ENCODE measurements around the gene NDUFC2.

NDUFC2 gene

DNA sequence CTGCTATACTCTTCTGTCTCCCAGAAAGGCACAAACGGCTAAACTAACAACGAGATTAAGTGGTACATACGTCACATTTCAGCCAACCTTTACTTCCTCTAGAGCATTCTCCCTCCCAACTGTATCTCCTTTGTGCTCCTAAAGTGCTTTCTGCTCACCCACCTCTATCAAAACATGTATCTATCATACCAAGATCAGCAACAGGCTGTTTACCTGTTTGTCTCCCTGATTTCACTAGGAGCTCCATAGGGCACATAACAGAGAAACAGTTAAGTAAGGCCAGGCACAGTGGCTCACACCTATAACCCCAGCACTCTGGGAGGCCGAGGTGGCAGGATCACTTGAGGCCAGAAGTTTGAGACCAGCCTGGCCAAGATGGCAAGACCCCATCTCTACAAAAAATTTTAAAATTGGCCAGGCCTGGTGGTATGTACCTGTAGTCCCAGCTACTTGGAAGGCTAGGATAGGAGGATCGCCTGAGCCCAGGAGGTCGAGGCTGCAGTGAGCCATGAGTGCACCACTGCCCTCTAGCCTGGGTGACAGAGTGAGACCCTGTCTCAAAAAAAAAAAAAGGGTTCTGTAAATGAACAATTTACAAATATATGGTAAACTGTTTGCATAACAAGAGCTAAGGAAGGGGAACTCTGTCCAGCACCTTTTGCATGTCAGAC lies 2.8 kb downstream of the NDUFC2 start:
- H3K9me3 ChIP-seq (ENCODE audit: insufficient read depth, low read length), result no peaks in the 10 kb centered on the region
- no peak overlapping the region for H3K27ac ChIP-seq (ENCODE audit: low read length)
- no peak overlapping the region for H3K9ac ChIP-seq (ENCODE audit: low read length)
- H3K79me2 ChIP-seq (ENCODE audit: low read length), result peaks cover 82% of the 10 kb centered on the region
- TF ChIP-seq, protein P1, sequence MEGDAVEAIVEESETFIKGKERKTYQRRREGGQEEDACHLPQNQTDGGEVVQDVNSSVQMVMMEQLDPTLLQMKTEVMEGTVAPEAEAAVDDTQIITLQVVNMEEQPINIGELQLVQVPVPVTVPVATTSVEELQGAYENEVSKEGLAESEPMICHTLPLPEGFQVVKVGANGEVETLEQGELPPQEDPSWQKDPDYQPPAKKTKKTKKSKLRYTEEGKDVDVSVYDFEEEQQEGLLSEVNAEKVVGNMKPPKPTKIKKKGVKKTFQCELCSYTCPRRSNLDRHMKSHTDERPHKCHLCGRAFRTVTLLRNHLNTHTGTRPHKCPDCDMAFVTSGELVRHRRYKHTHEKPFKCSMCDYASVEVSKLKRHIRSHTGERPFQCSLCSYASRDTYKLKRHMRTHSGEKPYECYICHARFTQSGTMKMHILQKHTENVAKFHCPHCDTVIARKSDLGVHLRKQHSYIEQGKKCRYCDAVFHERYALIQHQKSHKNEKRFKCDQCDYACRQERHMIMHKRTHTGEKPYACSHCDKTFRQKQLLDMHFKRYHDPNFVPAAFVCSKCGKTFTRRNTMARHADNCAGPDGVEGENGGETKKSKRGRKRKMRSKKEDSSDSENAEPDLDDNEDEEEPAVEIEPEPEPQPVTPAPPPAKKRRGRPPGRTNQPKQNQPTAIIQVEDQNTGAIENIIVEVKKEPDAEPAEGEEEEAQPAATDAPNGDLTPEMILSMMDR (IDR thresholded peaks at IDR 0.05; ENCODE audit: low read depth, low read length), result no peak
- TF ChIP-seq EZH2phosphoT487 (IDR thresholded peaks at IDR 0.05; ENCODE audit: low read depth), result no peak
- H3K4me2 ChIP-seq (ENCODE audit: low read length), result peak overlapping the region; percentile 22; the same call in 1 of the 2 replicates
- H2AFZ ChIP-seq (ENCODE audit: low read depth, low read length), result no peak overlapping the region
- peaks cover 41% of the 10 kb centered on the region for H3K4me1 ChIP-seq (ENCODE audit: low read length)
- H3K36me3 ChIP-seq (replicated peaks; ENCODE audit: low read depth, low read length), result peaks cover 20% of the 10 kb centered on the region
- H3K4me3 ChIP-seq (ENCODE audit: low read length), result no peak overlapping the region
- no peaks in the 10 kb centered on the region for H3K27me3 ChIP-seq (ENCODE audit: low read depth, low read length)
- H4K20me1 ChIP-seq (ENCODE audit: insufficient read depth, low read length), result peaks cover 54% of the 10 kb centered on the region

DNA sequence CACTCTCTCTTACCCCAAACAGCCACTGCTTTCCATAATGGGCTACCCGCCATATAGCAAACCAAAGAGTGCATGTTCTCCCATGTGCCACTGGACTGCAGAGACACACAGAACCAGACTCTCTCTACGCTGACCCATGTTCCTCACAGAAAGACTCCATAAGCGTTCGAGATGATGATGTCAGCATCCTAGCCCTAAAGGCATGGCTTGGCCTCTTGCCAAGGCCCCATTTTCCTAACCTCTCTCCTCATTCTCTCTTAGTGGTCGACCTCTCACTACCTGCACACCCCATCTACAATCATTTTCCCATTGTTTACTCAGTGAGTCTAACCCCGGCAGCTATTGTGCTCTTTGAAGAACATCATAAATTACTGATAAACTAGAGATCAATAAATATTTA lies 4.9 kb downstream of the NDUFC2 start:
- Histone ChIP-seq H3K4me1 (ENCODE audit: low read length) (peaks cover 25% of the 10 kb centered on the region), H3K27me3 (ENCODE audit: low read depth, low read length) (no peaks in the 10 kb centered on the region), H3K4me2 (ENCODE audit: low read length) (no peak overlapping the region), H3K9me3 (ENCODE audit: insufficient read depth, low read length) (no peaks in the 10 kb centered on the region), H3K79me2 (ENCODE audit: low read length) (peaks cover 84% of the 10 kb centered on the region), H4K20me1 (ENCODE audit: insufficient read depth, low read length) (peaks cover 59% of the 10 kb centered on the region), H3K9ac (ENCODE audit: low read length) (no peak overlapping the region), H3K4me3 (ENCODE audit: low read length) (no peak overlapping the region), H2AFZ (ENCODE audit: low read depth, low read length) (no peak overlapping the region), H3K36me3 (replicated peaks; ENCODE audit: low read depth, low read length) (peaks cover 39% of the 10 kb centered on the region), H3K27ac (ENCODE audit: low read length) (no peak overlapping the region)
- TF ChIP-seq EZH2phosphoT487 (IDR thresholded peaks at IDR 0.05; ENCODE audit: low read depth), result no peak
- TF ChIP-seq, protein P1 (IDR thresholded peaks at IDR 0.05; ENCODE audit: low read depth, low read length), result no peak

DNA sequence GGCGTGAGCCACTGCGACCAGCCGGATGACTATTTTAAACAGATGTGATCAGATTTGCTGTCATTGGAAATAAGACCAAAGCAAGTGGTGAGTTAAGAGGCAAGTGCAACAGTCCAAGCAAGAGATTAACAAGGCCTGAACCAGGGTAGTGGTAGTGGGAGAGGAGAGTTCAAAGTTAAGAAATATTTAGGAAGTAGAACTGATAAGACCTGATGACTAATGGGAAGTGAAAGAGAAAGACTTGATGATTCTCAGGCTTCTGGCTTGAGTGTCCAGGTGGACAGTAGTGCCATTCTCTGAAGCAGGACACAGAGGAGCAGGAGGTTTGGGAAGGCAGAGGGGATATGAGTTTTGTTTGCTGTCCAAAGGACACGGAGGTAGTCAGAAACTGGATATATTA lies 7.2 kb downstream of the NDUFC2 start:
- peak overlapping the region; percentile 5; the same call in 1 of the 2 replicates for H3K4me2 ChIP-seq (ENCODE audit: low read length)
- H3K79me2 ChIP-seq (ENCODE audit: low read length), result peaks cover 69% of the 10 kb centered on the region

DNA sequence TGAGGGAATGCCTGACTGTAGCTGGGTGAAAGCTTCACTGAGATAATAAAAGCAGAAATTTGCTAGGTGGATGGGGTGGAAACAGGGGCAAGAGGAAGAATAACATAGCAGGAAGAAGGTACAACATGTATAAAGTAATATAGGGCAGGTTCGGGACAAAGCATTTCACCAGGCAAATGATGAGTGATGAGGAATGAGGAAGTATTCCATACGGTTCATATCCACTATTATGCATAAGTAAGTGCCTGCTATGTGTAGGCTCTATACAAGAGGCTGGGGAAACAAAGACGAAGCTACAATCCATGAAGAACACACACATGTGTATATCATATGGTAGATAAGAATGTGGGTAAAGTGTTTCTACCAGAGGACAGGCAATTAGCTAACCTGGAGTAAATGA lies 7.9 kb downstream of the NDUFC2 start:
- Histone ChIP-seq H3K9ac (ENCODE audit: low read length) (no peak overlapping the region), H3K4me1 (ENCODE audit: low read length) (peaks cover 14% of the 10 kb centered on the region), H3K4me2 (ENCODE audit: low read length) (no peak overlapping the region), H3K27me3 (ENCODE audit: low read depth, low read length) (no peaks in the 10 kb centered on the region), H3K27ac (ENCODE audit: low read length) (no peak overlapping the region), H3K79me2 (ENCODE audit: low read length) (peaks cover 61% of the 10 kb centered on the region), H3K36me3 (replicated peaks; ENCODE audit: low read depth, low read length) (peaks cover 52% of the 10 kb centered on the region), H2AFZ (ENCODE audit: low read depth, low read length) (no peak overlapping the region), H3K9me3 (ENCODE audit: insufficient read depth, low read length) (no peaks in the 10 kb centered on the region), H4K20me1 (ENCODE audit: insufficient read depth, low read length) (peaks cover 41% of the 10 kb centered on the region), H3K4me3 (ENCODE audit: low read length) (no peak overlapping the region)
- TF ChIP-seq EZH2phosphoT487 (IDR thresholded peaks at IDR 0.05; ENCODE audit: low read depth), result no peak
- TF ChIP-seq, protein P1 (IDR thresholded peaks at IDR 0.05; ENCODE audit: low read depth, low read length), result no peak

More for the DNA sequence above, 7.2 kb downstream of the NDUFC2 start:
- peaks cover 15% of the 10 kb centered on the region for H3K4me1 ChIP-seq (ENCODE audit: low read length)
- H3K9me3 ChIP-seq (ENCODE audit: insufficient read depth, low read length), result no peaks in the 10 kb centered on the region
- peaks cover 48% of the 10 kb centered on the region for H4K20me1 ChIP-seq (ENCODE audit: insufficient read depth, low read length)
- no peak overlapping the region for H3K9ac ChIP-seq (ENCODE audit: low read length)
- H3K27me3 ChIP-seq (ENCODE audit: low read depth, low read length), result no peaks in the 10 kb centered on the region
- no peak overlapping the region for H2AFZ ChIP-seq (ENCODE audit: low read depth, low read length)
- H3K27ac ChIP-seq (ENCODE audit: low read length), result peak overlapping the region; percentile 25
- no peak overlapping the region for H3K4me3 ChIP-seq (ENCODE audit: low read length)
- TF ChIP-seq EZH2phosphoT487 (IDR thresholded peaks at IDR 0.05; ENCODE audit: low read depth), result no peak
- TF ChIP-seq, protein P1 (IDR thresholded peaks at IDR 0.05; ENCODE audit: low read depth, low read length), result no peak
- H3K36me3 ChIP-seq (replicated peaks; ENCODE audit: low read depth, low read length), result peaks cover 51% of the 10 kb centered on the region

Measured in OCI-LY3 (cell line).